Liver (tissue), 9 donors: Measurements from ENCODE around the gene CNEP1R1. TPM values are rescaled to one million over a fixed set of nuclear protein-coding genes. Genes with fewer than 3 reads are reported as not detected.
"Not testable (repeated sequence)": the region's sequence is repeated elsewhere in the genome, so short reads cannot be mapped to it uniquely, and the experiment has no call there.

Source experiments
- DNase-seq: peaks from one replicate; pipeline ENCODE4 v3.0.0-alpha.2; 2017; ENCODE audit warnings: low spot score
- H3K27ac ChIP-seq, 2 donors: one replicate each; pipeline ENCODE4 v1.7.0; 2013; ENCODE audit warnings: inconsistent platforms in 2 of 2, low read length in 2 of 2, control low read depth in 1 of 2, low read depth in 1 of 2, mild to moderate bottlenecking in 1 of 2
- H3K27me3 ChIP-seq, 4 donors: one replicate each; pipeline versions ENCODE4 v1.6.1 to v1.7.0; 2013; ENCODE audit warnings: low read length in 3 of 4, inconsistent platforms in 1 of 4, mild to moderate bottlenecking in 1 of 4, moderate library complexity in 1 of 4; ENCODE audit not compliant: control insufficient read depth in 4 of 4, insufficient read depth in 4 of 4
- H3K36me3 ChIP-seq, 4 donors: one replicate each; pipeline versions ENCODE4 v1.6.1 to v1.7.0; 2013; ENCODE audit warnings: low read length in 3 of 4, mild to moderate bottlenecking in 3 of 4, low read depth in 1 of 4, moderate library complexity in 1 of 4; ENCODE audit not compliant: control insufficient read depth in 4 of 4, insufficient read depth in 3 of 4
- H3K4me1 ChIP-seq, 4 donors: one replicate each; pipeline versions ENCODE4 v1.6.1 to v1.7.0; 2013; ENCODE audit warnings: low read length in 3 of 4, mild to moderate bottlenecking in 3 of 4, moderate library complexity in 1 of 4; ENCODE audit not compliant: control insufficient read depth in 4 of 4, insufficient read depth in 4 of 4
- H3K4me3 ChIP-seq, 3 donors: one replicate each; pipeline versions ENCODE4 v1.6.1 to v1.7.0; 2013; ENCODE audit warnings: low read length in 3 of 3, control low read depth in 1 of 3, low read depth in 1 of 3, mild to moderate bottlenecking in 1 of 3
- H3K9ac ChIP-seq, 2 donors: one replicate each; pipeline ENCODE4 v1.7.0; 2013; ENCODE audit warnings: low read length in 2 of 2, mild to moderate bottlenecking in 2 of 2, moderate library complexity in 2 of 2, control low read depth in 1 of 2, low read depth in 1 of 2
- H3K9me3 ChIP-seq, 4 donors: one replicate each; pipeline versions ENCODE4 v1.6.1 to v1.7.0; 2013; ENCODE audit warnings: low read length in 3 of 4; ENCODE audit not compliant: control insufficient read depth in 4 of 4
- EGR1 ChIP-seq, 2 donors: IDR thresholded peaks; 2 replicates each; pipeline ENCODE4 v1.6.1; 2016 to 2018; ENCODE audit warnings: antibody characterized with exemption in 2 of 2, low read depth in 2 of 2
- FOXA1 ChIP-seq: IDR thresholded peaks from 2 replicates; pipeline ENCODE4 v1.6.1; 2016; ENCODE audit warnings: antibody characterized with exemption
- FOXA2 ChIP-seq: IDR thresholded peaks from 2 replicates; pipeline ENCODE4 v1.6.1; 2016; ENCODE audit warnings: antibody characterized with exemption
- HNF4A ChIP-seq, 2 donors: conservative IDR thresholded peaks; 2 replicates each; pipeline ENCODE4 v1.6.1; 2016; ENCODE audit warnings: antibody characterized with exemption in 2 of 2, mild to moderate bottlenecking in 2 of 2
- HNF4G ChIP-seq: IDR thresholded peaks from 2 replicates; pipeline ENCODE4 v1.6.1; 2016; ENCODE audit warnings: antibody characterized with exemption
- JUND ChIP-seq, 2 donors: IDR thresholded peaks; 2 replicates each; pipeline ENCODE4 v1.6.1; 2016; ENCODE audit warnings: antibody characterized with exemption in 2 of 2
- NR2F2 ChIP-seq: IDR thresholded peaks from 2 replicates; pipeline ENCODE4 v1.6.1; 2016; ENCODE audit warnings: antibody characterized with exemption
- RAD21 ChIP-seq, 2 donors: IDR thresholded peaks; 2 replicates each; pipeline ENCODE4 v1.6.1; 2016; ENCODE audit warnings: antibody characterized with exemption in 2 of 2, mild to moderate bottlenecking in 2 of 2
- RXRA ChIP-seq, 2 donors: IDR thresholded peaks; 2 replicates each; pipeline ENCODE4 v1.6.1; 2017 to 2018; ENCODE audit warnings: antibody characterized with exemption in 2 of 2, mild to moderate bottlenecking in 1 of 2
- SP1 ChIP-seq: IDR thresholded peaks from 2 replicates; pipeline ENCODE4 v1.6.1; 2018; ENCODE audit warnings: antibody characterized with exemption, mild to moderate bottlenecking
- TAF1 ChIP-seq: conservative IDR thresholded peaks from 2 replicates; pipeline ENCODE4 v1.6.1; 2016; ENCODE audit warnings: antibody characterized with exemption, mild to moderate bottlenecking
- WGBS: extraction: QIAGEN DNeasy Blood & Tissue Kit; methylation state at CpG from one replicate; pipeline ENCODE4 v1.1.7; 2013; 5-methylcytosine and 5-hydroxymethylcytosine counted together
- polyA plus RNA-seq, 2 donors: library from polyadenylated mRNA; stranded (reverse) in 1 of 2; unstranded in 1 of 2; fragments of 200-250 nt in 1 of 2; fragments of >200 nt in 1 of 2; fragmentation: Nextera tagmentation in 1 of 2; extraction: Ambion mirVana in 1 of 2; gene quantifications; one replicate each; pipeline versions ENCODE4 v1.2.1 to v1.2.3, GENCODE V29; 2013 to 2015
- total RNA-seq, 2 donors: library from RNA; depleted of rRNA; stranded (reverse); fragments of >200 nt; gene quantifications; one replicate each; pipeline ENCODE4 v1.2.3, GENCODE V29; 2014
- TF ChIP-seq, protein P1 (sequence below): IDR thresholded peaks from 2 replicates; pipeline ENCODE4 v1.6.1; 2016; ENCODE audit warnings: antibody characterized with exemption
- TF ChIP-seq, protein P2 (sequence below): IDR thresholded peaks from 2 replicates; pipeline ENCODE4 v1.6.1; 2016; ENCODE audit warnings: antibody characterized with exemption
- TF ChIP-seq, protein P3 (sequence below): IDR thresholded peaks from 2 replicates; pipeline ENCODE4 v1.6.1; 2016; ENCODE audit warnings: antibody characterized with exemption, mild to moderate bottlenecking
- TF ChIP-seq, protein P4 (sequence below): fragments of 150-350 bp; IDR thresholded peaks from 2 replicates; pipeline ENCODE4 v1.5.1; 2017; ENCODE audit warnings: improper control_type of control experiment, low read depth, low read length; ENCODE audit not compliant: missing input control
- TF ChIP-seq, protein P5 (sequence below): IDR thresholded peaks from 2 replicates; pipeline ENCODE4 v1.6.1; 2016; ENCODE audit warnings: antibody characterized with exemption
- donor health status: healthy.
- donor health status: healthy.
- donor health status: healthy.
- donor health status: healthy.
- donor health status: healthy.

The CNEP1R1 gene
- total and polyA plus RNA-seq, 4 donors = 4.2 to 21.6 (median 8.8) TPM

DNA sequence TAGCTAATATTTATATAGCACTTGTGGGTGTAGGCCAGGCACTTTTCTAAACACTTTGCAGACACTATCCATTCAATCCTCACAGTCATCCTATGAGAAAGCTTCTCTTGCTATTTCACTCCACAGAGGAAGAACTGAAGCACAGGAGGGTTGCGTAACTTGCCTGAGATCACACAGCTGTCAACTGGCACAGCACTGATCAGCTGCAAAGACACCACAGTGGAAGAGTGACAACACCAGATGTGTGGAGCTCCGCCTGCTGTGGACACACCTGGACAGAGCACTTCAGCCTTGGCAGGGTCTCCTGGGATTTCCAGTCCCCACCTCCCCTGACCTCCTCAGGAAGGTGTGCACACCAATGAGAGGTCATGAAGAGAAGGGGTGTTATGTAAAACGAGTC, 13.3 kb upstream of the CNEP1R1 start:
- Histone ChIP-seq H3K36me3 (no peaks in the 10 kb centered on the region), H3K9me3 (peaks cover 0 to 4% (median 0%) of the 10 kb centered on the region in 4 donors), H3K4me3 (no peak overlapping the region), H3K4me1 (no peaks in the 10 kb centered on the region), H3K27ac (no peak overlapping the region), H3K27me3 (no peaks in the 10 kb centered on the region), H3K9ac (no peak overlapping the region)
- WGBS = 74% methylated on average over 3 of the region's 3 CpGs
- no peak for TF ChIP-seq RXRA (IDR thresholded peaks at IDR 0.05)
- TF ChIP-seq NR2F2 = no peak
- TF ChIP-seq FOXA1 = no peak
- TF ChIP-seq, protein P1, sequence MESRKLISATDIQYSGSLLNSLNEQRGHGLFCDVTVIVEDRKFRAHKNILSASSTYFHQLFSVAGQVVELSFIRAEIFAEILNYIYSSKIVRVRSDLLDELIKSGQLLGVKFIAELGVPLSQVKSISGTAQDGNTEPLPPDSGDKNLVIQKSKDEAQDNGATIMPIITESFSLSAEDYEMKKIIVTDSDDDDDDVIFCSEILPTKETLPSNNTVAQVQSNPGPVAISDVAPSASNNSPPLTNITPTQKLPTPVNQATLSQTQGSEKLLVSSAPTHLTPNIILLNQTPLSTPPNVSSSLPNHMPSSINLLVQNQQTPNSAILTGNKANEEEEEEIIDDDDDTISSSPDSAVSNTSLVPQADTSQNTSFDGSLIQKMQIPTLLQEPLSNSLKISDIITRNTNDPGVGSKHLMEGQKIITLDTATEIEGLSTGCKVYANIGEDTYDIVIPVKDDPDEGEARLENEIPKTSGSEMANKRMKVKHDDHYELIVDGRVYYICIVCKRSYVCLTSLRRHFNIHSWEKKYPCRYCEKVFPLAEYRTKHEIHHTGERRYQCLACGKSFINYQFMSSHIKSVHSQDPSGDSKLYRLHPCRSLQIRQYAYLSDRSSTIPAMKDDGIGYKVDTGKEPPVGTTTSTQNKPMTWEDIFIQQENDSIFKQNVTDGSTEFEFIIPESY = no peak
- no peak for TF ChIP-seq RAD21 (IDR thresholded peaks at IDR 0.05)
- TF ChIP-seq, protein P2, sequence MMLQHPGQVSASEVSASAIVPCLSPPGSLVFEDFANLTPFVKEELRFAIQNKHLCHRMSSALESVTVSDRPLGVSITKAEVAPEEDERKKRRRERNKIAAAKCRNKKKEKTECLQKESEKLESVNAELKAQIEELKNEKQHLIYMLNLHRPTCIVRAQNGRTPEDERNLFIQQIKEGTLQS = no peak
- TF ChIP-seq EGR1 (IDR thresholded peaks at IDR 0.05; ENCODE audit: low read depth in 2 of 2) = no peak
- TF ChIP-seq HNF4G = no peak
- TF ChIP-seq, protein P3, sequence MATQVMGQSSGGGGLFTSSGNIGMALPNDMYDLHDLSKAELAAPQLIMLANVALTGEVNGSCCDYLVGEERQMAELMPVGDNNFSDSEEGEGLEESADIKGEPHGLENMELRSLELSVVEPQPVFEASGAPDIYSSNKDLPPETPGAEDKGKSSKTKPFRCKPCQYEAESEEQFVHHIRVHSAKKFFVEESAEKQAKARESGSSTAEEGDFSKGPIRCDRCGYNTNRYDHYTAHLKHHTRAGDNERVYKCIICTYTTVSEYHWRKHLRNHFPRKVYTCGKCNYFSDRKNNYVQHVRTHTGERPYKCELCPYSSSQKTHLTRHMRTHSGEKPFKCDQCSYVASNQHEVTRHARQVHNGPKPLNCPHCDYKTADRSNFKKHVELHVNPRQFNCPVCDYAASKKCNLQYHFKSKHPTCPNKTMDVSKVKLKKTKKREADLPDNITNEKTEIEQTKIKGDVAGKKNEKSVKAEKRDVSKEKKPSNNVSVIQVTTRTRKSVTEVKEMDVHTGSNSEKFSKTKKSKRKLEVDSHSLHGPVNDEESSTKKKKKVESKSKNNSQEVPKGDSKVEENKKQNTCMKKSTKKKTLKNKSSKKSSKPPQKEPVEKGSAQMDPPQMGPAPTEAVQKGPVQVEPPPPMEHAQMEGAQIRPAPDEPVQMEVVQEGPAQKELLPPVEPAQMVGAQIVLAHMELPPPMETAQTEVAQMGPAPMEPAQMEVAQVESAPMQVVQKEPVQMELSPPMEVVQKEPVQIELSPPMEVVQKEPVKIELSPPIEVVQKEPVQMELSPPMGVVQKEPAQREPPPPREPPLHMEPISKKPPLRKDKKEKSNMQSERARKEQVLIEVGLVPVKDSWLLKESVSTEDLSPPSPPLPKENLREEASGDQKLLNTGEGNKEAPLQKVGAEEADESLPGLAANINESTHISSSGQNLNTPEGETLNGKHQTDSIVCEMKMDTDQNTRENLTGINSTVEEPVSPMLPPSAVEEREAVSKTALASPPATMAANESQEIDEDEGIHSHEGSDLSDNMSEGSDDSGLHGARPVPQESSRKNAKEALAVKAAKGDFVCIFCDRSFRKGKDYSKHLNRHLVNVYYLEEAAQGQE = no peak
- TF ChIP-seq TAF1 = no peak
- TF ChIP-seq SP1 = no peak
- no peak for TF ChIP-seq FOXA2
- no peak for TF ChIP-seq JUND (IDR thresholded peaks at IDR 0.05)
- TF ChIP-seq, protein P4, sequence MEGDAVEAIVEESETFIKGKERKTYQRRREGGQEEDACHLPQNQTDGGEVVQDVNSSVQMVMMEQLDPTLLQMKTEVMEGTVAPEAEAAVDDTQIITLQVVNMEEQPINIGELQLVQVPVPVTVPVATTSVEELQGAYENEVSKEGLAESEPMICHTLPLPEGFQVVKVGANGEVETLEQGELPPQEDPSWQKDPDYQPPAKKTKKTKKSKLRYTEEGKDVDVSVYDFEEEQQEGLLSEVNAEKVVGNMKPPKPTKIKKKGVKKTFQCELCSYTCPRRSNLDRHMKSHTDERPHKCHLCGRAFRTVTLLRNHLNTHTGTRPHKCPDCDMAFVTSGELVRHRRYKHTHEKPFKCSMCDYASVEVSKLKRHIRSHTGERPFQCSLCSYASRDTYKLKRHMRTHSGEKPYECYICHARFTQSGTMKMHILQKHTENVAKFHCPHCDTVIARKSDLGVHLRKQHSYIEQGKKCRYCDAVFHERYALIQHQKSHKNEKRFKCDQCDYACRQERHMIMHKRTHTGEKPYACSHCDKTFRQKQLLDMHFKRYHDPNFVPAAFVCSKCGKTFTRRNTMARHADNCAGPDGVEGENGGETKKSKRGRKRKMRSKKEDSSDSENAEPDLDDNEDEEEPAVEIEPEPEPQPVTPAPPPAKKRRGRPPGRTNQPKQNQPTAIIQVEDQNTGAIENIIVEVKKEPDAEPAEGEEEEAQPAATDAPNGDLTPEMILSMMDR = no peak
- TF ChIP-seq, protein P5, sequence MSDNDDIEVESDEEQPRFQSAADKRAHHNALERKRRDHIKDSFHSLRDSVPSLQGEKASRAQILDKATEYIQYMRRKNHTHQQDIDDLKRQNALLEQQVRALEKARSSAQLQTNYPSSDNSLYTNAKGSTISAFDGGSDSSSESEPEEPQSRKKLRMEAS = no peak
- TF ChIP-seq HNF4A (conservative IDR thresholded peaks at IDR 0.05) = no peak
- no peak for DNase-seq

DNA sequence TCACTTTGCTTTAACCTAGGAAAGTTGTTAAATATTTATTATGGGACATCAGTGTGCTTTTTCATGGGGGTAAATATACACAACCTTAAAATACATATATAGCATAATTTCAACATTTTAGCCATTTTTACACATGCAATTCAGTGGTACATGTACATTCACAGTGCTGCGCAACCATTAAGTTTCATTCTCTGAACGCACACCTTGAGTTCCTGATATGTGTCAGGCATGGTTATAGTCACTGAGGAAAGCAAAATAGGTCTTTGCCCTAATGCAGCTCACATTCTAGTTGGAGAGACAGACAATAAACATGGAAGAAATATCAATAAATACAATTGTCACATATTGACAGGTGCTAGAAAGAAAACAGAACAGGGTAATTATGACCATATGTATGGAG, 12.8 kb upstream of the CNEP1R1 start:
- WGBS = 95% methylated on average over 2 of the region's 2 CpGs
- DNase-seq = no peak
- Histone ChIP-seq H3K27ac (no peak overlapping the region), H3K9me3 (no peaks in the 10 kb centered on the region), H3K36me3 (no peaks in the 10 kb centered on the region), H3K9ac (no peak overlapping the region), H3K4me3 (no peak overlapping the region), H3K27me3 (no peaks in the 10 kb centered on the region), H3K4me1 (no peaks in the 10 kb centered on the region)
- TF ChIP-seq, protein P1 = no peak
- TF ChIP-seq JUND (IDR thresholded peaks at IDR 0.05) (no peak), SP1 (no peak), TAF1 (no peak)

DNA sequence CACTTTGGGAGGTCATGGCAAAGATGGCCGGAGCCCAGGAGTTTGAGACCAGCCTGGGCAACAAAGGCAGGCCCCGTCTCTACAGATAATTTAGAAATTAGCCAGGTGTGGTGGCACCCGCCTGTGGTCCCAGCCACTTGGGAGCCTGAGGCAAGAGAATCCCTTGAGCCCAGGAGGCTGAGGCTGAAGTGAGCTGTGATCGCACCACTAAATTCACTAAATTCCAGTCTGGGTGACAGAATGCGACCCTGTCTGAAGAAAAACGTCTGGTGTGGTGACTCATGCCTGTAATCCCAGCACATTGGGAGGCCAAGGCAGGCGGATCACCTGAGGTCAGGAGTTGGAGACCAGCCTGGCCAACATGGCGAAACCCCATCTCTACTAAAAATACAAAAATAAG, 10.8 kb upstream of the CNEP1R1 start:
- 90% methylated on average over 8 of the region's 8 CpGs for WGBS
- not testable (repeated sequence) for H3K36me3 ChIP-seq, H3K27ac ChIP-seq, H3K4me3 ChIP-seq, H3K4me1 ChIP-seq, DNase-seq, H3K9ac ChIP-seq, H3K9me3 ChIP-seq, H3K27me3 ChIP-seq
